ENCODE data around the gene PKDCC.
"Not testable (repeated sequence)": the region's sequence is repeated elsewhere in the genome, so short reads cannot be mapped to it uniquely, and the experiment has no call there.

The PKDCC gene

DNA sequence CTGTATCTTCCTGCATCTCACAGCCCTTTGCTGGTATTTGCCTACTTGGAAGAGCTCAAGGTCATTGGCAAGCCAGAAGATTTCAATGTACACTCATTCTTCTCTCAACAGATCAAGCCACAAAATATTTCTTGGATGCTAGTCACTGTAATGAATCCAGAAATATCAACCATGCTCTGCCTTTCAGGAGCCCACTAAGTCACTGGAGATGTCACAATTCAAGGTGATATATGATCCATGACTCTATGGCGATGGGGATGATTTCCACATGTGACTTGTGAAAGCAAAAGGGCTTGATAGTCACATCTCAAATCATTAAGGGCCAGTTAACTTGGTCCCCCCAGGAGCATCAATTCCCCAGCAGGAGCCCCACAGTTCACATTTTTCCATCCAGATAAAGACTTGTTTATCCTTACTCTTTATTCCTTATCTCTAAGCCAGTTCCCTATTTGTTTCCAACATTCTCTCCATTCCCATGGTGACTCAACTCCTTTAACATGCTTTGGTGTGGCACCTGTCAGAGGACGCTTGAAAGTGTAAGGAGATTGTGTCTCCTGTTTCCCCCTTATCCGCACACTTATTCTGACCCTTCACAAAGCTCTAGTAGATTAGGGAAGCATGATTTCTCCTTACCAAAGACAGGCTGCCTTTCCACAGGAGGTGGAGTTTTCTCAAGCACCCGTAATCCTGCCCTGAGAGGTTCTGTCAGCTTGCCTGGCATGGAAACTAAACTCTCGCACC lies 15.8 kb downstream of the PKDCC start:
- DNase-seq (ENCODE audit: low read depth in 1 of 2, low spot score in 1 of 2), result no peak

- no peak for DNase-seq (ENCODE audit: low read depth in 1 of 2, low spot score in 1 of 2)
These were observed 16.7 kb downstream of the PKDCC start for GRCh38 chr2:42064417-42064942.

- not testable (repeated sequence) for DNase-seq (ENCODE audit: low read depth in 1 of 2, low spot score in 1 of 2)
These were observed 17.9 kb downstream of the PKDCC start for GRCh38 chr2:42065753-42066152.

GRCh38 chr2:42067001-42067400 lies 19.2 kb downstream of the PKDCC start:
- DNase-seq (ENCODE audit: low read depth in 1 of 2, low spot score in 1 of 2), result not testable (repeated sequence)

- no peak for DNase-seq (ENCODE audit: low read depth in 1 of 2, low spot score in 1 of 2)
These were observed 19.7 kb downstream of the PKDCC start for GRCh38 chr2:42067521-42067920.

DNA sequence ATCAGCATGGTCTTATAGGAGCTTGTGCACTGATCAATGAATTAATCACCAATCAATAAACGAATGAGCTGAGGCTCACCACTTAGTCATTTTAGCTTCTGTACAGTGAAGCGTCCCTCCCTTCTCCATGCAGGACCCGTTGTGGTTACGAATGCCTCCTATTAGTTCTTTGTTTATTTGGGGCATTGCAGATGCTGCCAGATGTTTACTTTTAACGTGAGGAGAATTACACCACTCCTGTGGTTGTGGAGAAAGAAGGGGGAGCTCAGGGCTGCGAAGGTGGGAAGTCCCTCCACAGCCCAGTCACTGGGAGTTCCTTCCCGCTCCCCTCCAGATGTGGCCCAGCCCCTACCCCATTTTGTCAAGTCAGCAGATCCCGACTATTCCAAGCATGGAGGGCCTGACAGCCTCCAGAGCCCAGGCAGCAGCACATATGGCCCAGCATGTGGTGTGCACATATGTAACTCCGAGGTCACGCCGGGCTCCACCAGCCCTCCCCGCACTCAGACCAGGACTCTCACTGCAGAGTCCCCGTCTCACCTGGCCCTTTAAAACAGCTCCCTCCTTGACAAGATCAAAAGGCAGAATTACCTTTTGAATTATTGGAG lies 20.9 kb downstream of the PKDCC start:
- no peak for DNase-seq (ENCODE audit: low read depth in 1 of 2, low spot score in 1 of 2)

- no peak for DNase-seq (ENCODE audit: low read depth in 1 of 2, low spot score in 1 of 2)
These were observed 21.7 kb downstream of the PKDCC start for GRCh38 chr2:42069568-42069967.

- no peak for DNase-seq (ENCODE audit: low read depth in 1 of 2, low spot score in 1 of 2)
These were observed 24.0 kb downstream of the PKDCC start for GRCh38 chr2:42071791-42072190.

GRCh38 chr2:42072349-42073118 lies 24.7 kb downstream of the PKDCC start:
- no peak for DNase-seq (ENCODE audit: low read depth in 1 of 2, low spot score in 1 of 2)

- no peak for DNase-seq (ENCODE audit: low read depth in 1 of 2, low spot score in 1 of 2)
These were observed 26.1 kb downstream of the PKDCC start for GRCh38 chr2:42073739-42074503.

DNA sequence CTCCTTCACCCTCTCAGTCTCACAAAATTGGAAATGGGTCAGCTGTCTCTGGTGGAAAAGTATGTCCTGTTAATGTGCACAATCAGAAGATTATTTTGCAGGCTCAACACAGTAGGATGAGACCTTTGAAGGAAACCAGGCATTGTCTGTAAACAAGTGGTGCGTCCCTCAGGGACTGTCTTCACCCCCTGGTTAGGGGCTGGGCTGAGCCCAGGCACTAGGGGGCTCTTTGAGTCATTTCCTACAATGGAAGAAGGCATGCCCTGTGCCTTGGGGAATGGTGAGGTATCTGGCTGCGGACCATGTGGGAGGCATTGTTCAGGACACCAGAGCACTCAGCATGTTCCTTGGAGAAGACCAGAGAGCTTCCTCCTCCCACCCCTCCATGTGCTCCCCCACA lies 26.8 kb downstream of the PKDCC start:
- no peak for DNase-seq (ENCODE audit: low read depth in 1 of 2, low spot score in 1 of 2)

GRCh38 chr2:42076357-42077225 lies 28.8 kb downstream of the PKDCC start:
- DNase-seq (ENCODE audit: low read depth in 1 of 2, low spot score in 1 of 2), result no peak

- no peak for DNase-seq (ENCODE audit: low read depth in 1 of 2, low spot score in 1 of 2)
These were observed 29.5 kb downstream of the PKDCC start for GRCh38 chr2:42077343-42077742.

DNA sequence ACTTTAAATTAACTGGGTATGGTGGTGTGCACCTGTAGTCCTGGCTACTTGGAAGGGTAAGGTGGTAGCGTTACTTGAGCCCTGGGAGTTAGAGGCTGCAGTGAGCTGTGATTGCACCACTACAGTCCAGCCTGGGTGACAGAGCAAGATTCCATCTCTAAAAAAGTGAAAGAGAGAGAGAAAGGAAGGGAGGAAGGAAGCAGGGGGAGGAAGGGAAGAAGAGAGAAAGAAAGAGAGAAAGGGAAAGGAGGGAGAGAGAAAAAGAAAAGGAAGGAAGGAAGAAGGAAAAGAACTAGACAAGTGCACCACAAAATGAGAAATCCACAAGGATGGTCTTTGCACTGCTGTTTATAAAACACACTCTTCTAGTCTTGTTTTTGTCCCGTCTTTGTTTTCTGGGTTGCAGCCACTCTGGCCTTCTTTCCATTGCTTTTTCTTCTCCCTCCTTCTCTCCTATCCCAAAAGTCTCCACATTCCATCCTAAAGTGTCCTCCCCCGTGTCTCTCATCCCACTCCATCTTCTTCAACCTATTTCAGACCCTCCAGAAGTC lies 32.0 kb downstream of the PKDCC start:
- DNase-seq (ENCODE audit: low read depth in 1 of 2, low spot score in 1 of 2), result no peak

DNA sequence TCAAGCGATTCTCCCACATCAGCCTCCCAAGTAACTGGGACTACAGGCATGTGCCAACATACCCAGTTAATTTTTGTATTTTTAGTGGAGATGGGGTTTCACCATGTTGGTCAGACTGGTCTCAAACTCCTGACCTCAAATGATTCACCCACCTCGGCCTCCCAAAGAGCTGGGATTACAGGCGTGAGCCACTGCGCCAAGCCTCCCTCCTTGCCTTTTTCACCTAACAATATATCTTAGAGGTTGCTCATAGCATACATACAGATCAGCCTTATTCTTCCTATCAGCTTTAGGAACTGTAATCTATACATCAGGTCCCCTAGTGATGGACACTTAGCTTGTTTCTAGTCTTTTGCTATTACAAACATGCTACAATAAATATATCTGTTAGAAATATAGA lies 33.3 kb downstream of the PKDCC start:
- DNase-seq (ENCODE audit: low read depth in 1 of 2, low spot score in 1 of 2), result not testable (repeated sequence)

- DNase-seq (ENCODE audit: low read depth in 1 of 2, low spot score in 1 of 2), result no peak
These were observed 34.2 kb downstream of the PKDCC start for GRCh38 chr2:42082016-42082415.

DNA sequence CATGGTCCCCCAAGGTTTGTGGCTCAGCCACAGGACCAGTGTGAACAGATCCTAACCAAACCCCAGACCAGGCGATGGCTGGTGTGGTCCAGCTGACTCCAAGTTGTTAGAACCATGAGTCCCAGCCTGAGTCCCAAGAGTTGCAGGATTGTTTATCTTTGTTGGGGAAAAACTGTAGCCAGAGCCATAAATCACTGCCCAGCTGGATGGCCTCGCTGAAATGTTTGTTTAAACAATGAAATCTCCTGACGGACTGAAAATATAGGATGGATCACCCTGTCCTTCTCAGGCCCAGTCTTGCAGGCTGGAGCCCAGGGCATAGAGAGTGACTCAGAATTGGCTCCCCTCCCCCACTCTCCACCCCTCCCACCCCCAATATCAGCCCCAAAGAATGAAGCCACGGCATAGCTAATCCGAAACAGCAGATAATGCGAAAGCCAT lies 36.4 kb downstream of the PKDCC start:
- DNase-seq (ENCODE audit: low read depth in 1 of 2, low spot score in 1 of 2), result no peak

- DNase-seq (ENCODE audit: low read depth in 1 of 2, low spot score in 1 of 2), result not testable (repeated sequence)
These were observed 37.2 kb downstream of the PKDCC start for GRCh38 chr2:42085070-42085469.

DNA sequence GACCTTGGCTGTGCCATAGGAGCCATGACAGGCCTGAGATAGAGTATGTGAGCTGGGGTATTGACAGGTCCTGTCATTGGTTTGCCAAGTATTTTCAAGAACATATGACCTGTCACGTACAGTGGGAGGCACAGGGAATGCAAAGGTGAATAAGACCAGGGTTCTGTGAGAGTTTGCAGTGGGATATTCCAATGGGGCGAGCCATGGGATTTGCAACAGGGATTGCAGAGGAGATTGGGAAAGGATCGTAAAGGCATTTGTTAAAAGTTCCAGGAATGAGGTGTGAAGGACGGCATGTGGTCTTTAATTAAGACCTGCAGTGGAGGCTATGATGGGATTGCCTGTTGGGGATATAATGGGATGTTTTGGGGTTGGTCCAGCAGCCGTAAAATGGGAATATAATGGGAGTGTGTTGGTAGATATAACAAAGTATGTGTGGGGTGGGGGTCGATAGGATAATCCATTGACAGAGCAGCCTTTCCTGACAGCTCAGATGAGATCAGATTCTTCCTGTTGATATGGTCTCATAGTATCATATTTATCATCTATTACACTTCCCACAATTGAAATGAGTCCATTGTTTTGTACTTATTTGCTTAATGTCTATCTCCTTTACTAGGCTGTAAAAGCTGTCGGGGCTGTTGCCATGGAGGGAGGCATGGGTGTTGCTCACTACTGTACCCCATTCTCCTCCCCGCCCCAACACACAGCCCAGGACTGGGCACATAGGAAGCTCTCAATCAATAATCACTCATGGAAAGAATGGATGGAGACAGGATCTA lies 38.1 kb downstream of the PKDCC start:
- no peak for DNase-seq (ENCODE audit: low read depth in 1 of 2, low spot score in 1 of 2)

All from activated CD4-positive, alpha-beta T cell treated with anti-CD3 and anti-CD28 coated beads, Interleukin-2, amount 50 U/mL, for 24 hours (primary cell).